GM23338 (cell line): Measurements from ENCODE around the gene SPSB4. TPM values are rescaled to one million over a fixed set of nuclear protein-coding genes. Genes with fewer than 3 reads are reported as not detected.

Experiments used
- ATAC-seq: fragments of 200-7000 bp; cut with Tn5 transposase; 3 replicates; pipeline ENCODE4 v1.9.1; 2020
- DNase-seq: peaks from one replicate; pipeline ENCODE4 v3.0.0-alpha.2; 2015; ENCODE audit warnings: low spot score
- H2AFZ ChIP-seq: fragments of 200-600 bp; sonication (generic); 2 replicates; pipeline ENCODE4 v1.8.0; 2016; ENCODE audit warnings: antibody characterized with exemption, mild to moderate bottlenecking, moderate library complexity
- H3F3A ChIP-seq: fragments of 200-600 bp; sonication (generic); replicated peaks from 2 replicates; pipeline ENCODE4 v1.8.0; 2017; ENCODE audit warnings: antibody characterized with exemption, mixed run types, low read depth
- H3K27ac ChIP-seq: fragments of 200-600 bp; sonication (generic); 2 replicates; pipeline ENCODE4 v1.6.1; 2016; ENCODE audit warnings: low read depth
- H3K27me3 ChIP-seq: fragments of 200-600 bp; sonication (generic); 2 replicates; pipeline ENCODE4 v1.8.0; 2016; ENCODE audit warnings: mild to moderate bottlenecking, mixed run types, moderate library complexity; ENCODE audit not compliant: insufficient read depth
- H3K36me3 ChIP-seq: fragments of 200-600 bp; sonication (generic); 2 replicates; pipeline ENCODE4 v1.8.0; 2016; ENCODE audit warnings: mild to moderate bottlenecking; ENCODE audit not compliant: insufficient read depth
- H3K4me1 ChIP-seq: fragments of 200-600 bp; sonication (generic); 2 replicates; pipeline ENCODE4 v1.8.0; 2016; ENCODE audit warnings: mild to moderate bottlenecking, moderate library complexity; ENCODE audit not compliant: insufficient read depth
- H3K4me2 ChIP-seq: fragments of 200-600 bp; sonication (generic); 2 replicates; pipeline ENCODE4 v1.7.1; 2017; ENCODE audit warnings: mixed run types
- H3K4me3 ChIP-seq: fragments of 200-600 bp; sonication (generic); 2 replicates; pipeline ENCODE4 v1.6.1; 2016; ENCODE audit warnings: mixed run types
- H3K79me2 ChIP-seq: fragments of 200-600 bp; sonication (generic); replicated peaks from 2 replicates; pipeline ENCODE4 v1.8.0; 2017; ENCODE audit warnings: mild to moderate bottlenecking; ENCODE audit not compliant: insufficient read depth
- H3K9me2 ChIP-seq: fragments of 200-600 bp; sonication (generic); 2 replicates; pipeline ENCODE4 v1.8.0; 2017; ENCODE audit not compliant: insufficient read depth
- H4K20me1 ChIP-seq: fragments of 200-600 bp; sonication (generic); replicated peaks from 2 replicates; pipeline ENCODE4 v1.8.0; 2017; ENCODE audit warnings: mild to moderate bottlenecking; ENCODE audit not compliant: insufficient read depth
- H3K27ac Mint-ChIP-seq: 2 replicates; pipeline ENCODE4 v1.8.0; 2020; ENCODE audit warnings: inconsistent platforms, mild to moderate bottlenecking, moderate library complexity, mixed read lengths
- H3K27me3 Mint-ChIP-seq: 3 replicates; pipeline ENCODE4 v1.8.0; 2022; ENCODE audit warnings: low read depth, mild to moderate bottlenecking, moderate library complexity, mixed read lengths, inconsistent platforms; ENCODE audit not compliant: insufficient read depth, poor library complexity
- H3K36me3 Mint-ChIP-seq: 3 replicates; pipeline ENCODE4 v1.8.0; 2021; ENCODE audit warnings: low read depth, mild to moderate bottlenecking, inconsistent platforms, moderate library complexity, mixed read lengths
- H3K4me1 Mint-ChIP-seq: 3 replicates; pipeline ENCODE4 v1.8.0; 2020; ENCODE audit warnings: mild to moderate bottlenecking, inconsistent platforms, mixed read lengths
- H3K4me3 Mint-ChIP-seq: 3 replicates; pipeline ENCODE4 v1.8.0; 2021; ENCODE audit warnings: moderate library complexity, mild to moderate bottlenecking, inconsistent platforms, mixed read lengths
- H3K9me3 Mint-ChIP-seq: 3 replicates; pipeline ENCODE4 v1.8.0; 2020; ENCODE audit warnings: moderate library complexity, mild to moderate bottlenecking, inconsistent platforms, mixed read lengths
- CREB1 ChIP-seq: fragments of 250-450 bp; sonication (Bioruptor Pico); IDR thresholded peaks from 2 replicates; pipeline ENCODE4 v1.5.0; 2020; ENCODE audit warnings: low read depth, mild to moderate bottlenecking, moderate library complexity
- EZH2phosphoT487 ChIP-seq: fragments of 200-600 bp; sonication (generic); IDR thresholded peaks from one replicate; pipeline ENCODE4 v1.8.1; 2018; ENCODE audit warnings: antibody characterized with exemption; ENCODE audit not compliant: unreplicated experiment
- JUNB ChIP-seq: IDR thresholded peaks from one replicate; pipeline ENCODE4 v1.6.1; 2016; ENCODE audit warnings: antibody characterized with exemption; ENCODE audit not compliant: unreplicated experiment
- NANOG ChIP-seq: IDR thresholded peaks from 2 replicates; pipeline ENCODE4 v1.6.1; 2016; ENCODE audit warnings: antibody characterized with exemption, borderline replicate concordance
- POLR2AphosphoS5 ChIP-seq: IDR thresholded peaks from 2 replicates; pipeline ENCODE4 v1.6.1; 2016; ENCODE audit warnings: antibody characterized with exemption, low read depth
- STAT1 ChIP-seq: IDR thresholded peaks from one replicate; pipeline ENCODE4 v1.6.1; 2016; ENCODE audit warnings: antibody characterized with exemption; ENCODE audit not compliant: unreplicated experiment
- ZNF114 ChIP-seq: fragments of 250-450 bp; sonication (Bioruptor Pico); IDR thresholded peaks from 2 replicates; pipeline ENCODE4 v1.5.0; 2020; ENCODE audit warnings: mild to moderate bottlenecking, moderate library complexity
- ZNF331 ChIP-seq: fragments of 250-450 bp; sonication (Bioruptor Pico); IDR thresholded peaks from 2 replicates; pipeline ENCODE4 v1.5.0; 2020; ENCODE audit warnings: low read depth, mild to moderate bottlenecking, moderate library complexity
- ZNF462 ChIP-seq: fragments of 250-450 bp; sonication (Bioruptor Pico); IDR thresholded peaks from 2 replicates; pipeline ENCODE4 v1.5.0; 2020; ENCODE audit warnings: mild to moderate bottlenecking, moderate library complexity
- polyA plus RNA-seq: library from polyadenylated mRNA; unstranded; fragments of >200 nt; fragmentation: Nextera tagmentation; extraction: Ambion mirVana; gene quantifications from 2 replicates; pipeline ENCODE4 v1.2.1, GENCODE V29; 2016
- total RNA-seq: library from RNA; depleted of rRNA; stranded (reverse); fragments of >200 nt; shearing (Covaris generic); gene quantifications from 2 replicates; pipeline ENCODE4 v1.2.3, GENCODE V29; 2014

Gene SPSB4
- total and polyA plus RNA-seq, 2 experiments from 2014 or later, result 6.7 to 25.9 TPM

DNA sequence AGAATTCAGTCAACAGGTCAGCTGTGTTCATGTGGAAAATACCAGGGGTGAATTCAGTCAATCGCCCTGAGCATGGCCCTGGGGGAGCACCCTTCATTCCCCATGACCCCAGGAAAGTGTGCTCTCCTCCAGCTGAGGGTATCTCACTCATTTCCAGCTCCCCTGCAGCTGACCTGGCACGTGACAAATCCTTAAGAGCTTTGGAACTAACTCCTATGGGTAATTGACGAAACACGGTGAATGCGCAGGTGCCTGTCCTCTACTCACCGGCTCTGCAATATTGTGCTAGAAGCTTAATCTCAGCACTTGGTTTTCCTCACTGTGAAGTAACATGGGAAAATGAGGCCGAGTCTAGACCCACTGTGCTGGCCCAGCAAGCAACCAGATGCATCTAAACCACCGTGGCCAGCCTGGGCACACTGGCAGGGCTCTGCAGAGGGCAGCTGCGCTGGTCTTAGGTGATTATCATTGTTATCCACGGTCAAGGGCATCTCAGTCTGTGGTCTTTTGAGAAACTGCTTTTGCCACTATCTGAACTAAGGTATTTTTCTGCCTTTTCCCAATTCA lies 63.1 kb downstream of the SPSB4 start:
- H3K4me1 Mint-ChIP-seq, result no peaks in the 10 kb centered on the region
- H3K27me3 Mint-ChIP-seq, result peaks cover 4% of the 10 kb centered on the region

More for the DNA sequence above, 63.1 kb downstream of the SPSB4 start:
- no peaks in the 10 kb centered on the region for H3K4me1 ChIP-seq
- H3K27ac ChIP-seq, result no peak overlapping the region
- no peaks in the 10 kb centered on the region for H3F3A ChIP-seq
- H3K4me2 ChIP-seq, result no peak overlapping the region
- Mint-ChIP-seq H3K4me3 (no peak overlapping the region), H3K9me3 (peaks cover 9% of the 10 kb centered on the region), H3K36me3 (peaks cover 12% of the 10 kb centered on the region), H3K27ac (no peak overlapping the region)
- ATAC-seq (no peak), DNase-seq (no peak)
- TF ChIP-seq ZNF462, result no peak
- TF ChIP-seq NANOG, result no peak
- no peak for TF ChIP-seq EZH2phosphoT487
- no peak for TF ChIP-seq ZNF331 (CRISPR knock-in tag)
- TF ChIP-seq JUNB, result no peak
- TF ChIP-seq STAT1, result no peak
- no peak for TF ChIP-seq ZNF114
- TF ChIP-seq CREB1 (CRISPR knock-in tag), result no peak
- TF ChIP-seq POLR2AphosphoS5, result no peak
- H4K20me1 ChIP-seq, result no peaks in the 10 kb centered on the region; the same call in 1 of the 2 replicates
- H3K36me3 ChIP-seq, result no peaks in the 10 kb centered on the region
- H3K9me2 ChIP-seq, result no peaks in the 10 kb centered on the region
- no peak overlapping the region for H2AFZ ChIP-seq
- H3K4me3 ChIP-seq, result no peak overlapping the region
- H3K79me2 ChIP-seq, result no peaks in the 10 kb centered on the region
- H3K27me3 ChIP-seq, result no peaks in the 10 kb centered on the region
